GM04503 (cell line): Measurements from ENCODE around the gene LY6G5B.

ENCODE experiments used
- DNase-seq: peaks from one replicate; pipeline ENCODE4 v3.0.0-alpha.2; 2012; ENCODE audit warnings: low read depth

LY6G5B gene

DNA sequence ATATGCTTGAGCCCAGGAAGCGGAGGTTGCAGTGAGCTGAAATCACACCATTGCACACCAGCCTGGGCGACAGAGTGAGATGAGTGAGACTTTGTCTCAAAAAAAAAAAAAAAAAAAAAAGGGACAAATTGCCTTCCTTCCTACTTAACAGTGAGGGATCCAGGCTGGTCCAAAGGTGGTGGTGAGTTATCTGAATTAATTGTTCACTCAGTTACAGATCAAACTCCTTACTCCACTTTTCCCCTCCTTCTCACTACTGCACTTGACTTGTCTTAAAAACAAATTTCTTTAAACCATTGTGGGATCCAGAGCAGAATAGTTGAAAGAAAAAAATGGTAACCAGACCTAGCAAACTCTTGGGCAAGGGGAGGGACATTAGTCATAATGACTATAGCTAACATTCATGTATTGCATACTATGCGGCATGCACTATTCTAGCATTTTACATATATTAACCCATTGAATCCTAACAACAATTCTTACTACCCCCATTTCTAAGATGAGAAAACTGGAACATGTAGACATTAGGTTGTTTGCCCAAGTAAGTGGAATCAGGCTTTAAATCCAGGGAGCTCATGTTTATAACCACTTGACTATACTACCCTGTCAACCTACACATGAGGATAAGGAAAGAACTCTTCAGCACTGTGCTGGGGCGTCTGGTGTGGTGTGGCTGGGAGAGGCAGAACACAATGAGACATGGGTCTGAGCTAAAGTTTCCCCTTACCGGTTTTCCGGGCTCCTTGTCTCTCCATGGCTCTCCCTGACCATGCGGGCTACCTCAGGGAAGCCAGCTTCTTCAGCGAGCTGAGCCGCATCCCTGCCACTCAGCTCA, 6.4 kb upstream of the LY6G5B start:
- no peak for DNase-seq

DNA sequence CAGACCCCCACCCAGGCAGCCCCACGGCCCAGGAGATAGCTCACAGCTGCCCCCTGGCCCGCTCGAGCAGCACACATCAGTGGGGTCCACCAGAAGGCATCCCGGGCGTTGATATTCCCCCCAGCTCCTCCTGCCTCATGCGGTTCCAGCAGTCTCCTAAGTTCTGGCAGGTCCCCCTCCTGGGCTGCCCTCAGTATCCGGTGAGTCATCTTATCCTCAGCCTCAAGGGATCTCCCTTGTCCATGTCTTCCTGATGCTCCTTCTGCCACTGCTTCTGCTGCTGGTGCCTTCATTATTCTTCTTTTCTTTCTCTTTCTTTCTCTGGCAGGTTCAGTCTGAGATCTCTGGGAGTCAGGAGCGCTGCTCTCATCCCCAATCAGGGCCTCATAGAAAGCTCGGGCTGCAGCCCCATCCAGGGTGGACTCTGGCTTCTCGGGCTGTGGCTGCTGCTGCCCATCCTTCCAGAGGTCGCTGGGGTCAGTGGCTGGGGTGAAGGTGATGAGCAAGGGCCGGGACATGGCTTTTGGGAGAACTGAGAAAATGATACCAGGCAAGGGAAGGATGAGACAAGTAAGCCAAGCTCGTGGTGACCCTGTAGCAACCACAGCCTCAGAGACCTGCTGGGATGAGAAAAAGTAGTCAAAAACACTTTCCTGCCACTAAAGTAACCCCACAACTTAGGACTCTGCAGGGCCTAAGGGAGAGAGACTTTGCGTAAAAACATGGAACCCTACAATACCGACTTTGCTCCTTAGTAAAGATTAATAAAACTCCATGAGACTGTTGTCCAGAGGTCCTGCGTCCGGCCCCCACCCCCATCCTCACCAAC, 5.6 kb upstream of the LY6G5B start:
- peak; percentile 51 for DNase-seq

DNA sequence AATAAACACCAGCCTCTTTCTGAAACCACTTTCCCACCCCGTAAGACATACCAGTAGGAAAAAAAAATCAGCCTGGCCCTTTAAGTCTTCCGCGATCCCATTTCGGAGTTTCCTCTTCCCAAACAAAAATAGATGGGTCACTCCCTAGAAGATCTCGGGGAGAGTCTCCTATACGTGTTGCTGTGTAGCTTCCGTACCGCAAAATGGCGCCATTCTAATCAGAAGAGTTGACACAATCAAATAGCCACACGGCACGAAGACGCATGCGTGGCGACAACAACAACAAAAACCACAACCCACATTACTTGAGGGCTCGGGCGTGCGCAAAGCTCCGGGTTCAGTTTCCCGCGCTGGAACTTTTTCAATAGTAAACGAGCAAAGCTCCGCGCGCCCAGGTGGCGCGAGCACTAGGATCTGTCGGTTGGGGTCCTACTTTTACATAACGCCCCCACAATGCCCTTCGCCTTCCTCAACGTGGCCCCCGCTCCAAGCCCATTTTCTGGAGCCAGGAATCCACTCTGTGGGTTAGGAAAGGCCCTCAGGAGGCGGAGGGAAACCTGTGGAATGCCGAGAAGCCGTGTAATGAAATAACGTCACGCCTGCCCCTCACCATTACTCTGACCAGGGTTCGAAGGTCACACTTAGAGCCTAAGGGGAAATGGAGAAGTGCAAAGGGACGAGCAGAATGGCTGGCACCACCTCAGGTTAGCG, 4.8 kb upstream of the LY6G5B start, which contains the start of gene GPANK1:
GPANK1 (minus strand) TSS at position 208 of the 711 bp plus-strand sequence. CDS start 519 bp downstream, outside the sequence.
- peak; percentile 85 for DNase-seq

DNA sequence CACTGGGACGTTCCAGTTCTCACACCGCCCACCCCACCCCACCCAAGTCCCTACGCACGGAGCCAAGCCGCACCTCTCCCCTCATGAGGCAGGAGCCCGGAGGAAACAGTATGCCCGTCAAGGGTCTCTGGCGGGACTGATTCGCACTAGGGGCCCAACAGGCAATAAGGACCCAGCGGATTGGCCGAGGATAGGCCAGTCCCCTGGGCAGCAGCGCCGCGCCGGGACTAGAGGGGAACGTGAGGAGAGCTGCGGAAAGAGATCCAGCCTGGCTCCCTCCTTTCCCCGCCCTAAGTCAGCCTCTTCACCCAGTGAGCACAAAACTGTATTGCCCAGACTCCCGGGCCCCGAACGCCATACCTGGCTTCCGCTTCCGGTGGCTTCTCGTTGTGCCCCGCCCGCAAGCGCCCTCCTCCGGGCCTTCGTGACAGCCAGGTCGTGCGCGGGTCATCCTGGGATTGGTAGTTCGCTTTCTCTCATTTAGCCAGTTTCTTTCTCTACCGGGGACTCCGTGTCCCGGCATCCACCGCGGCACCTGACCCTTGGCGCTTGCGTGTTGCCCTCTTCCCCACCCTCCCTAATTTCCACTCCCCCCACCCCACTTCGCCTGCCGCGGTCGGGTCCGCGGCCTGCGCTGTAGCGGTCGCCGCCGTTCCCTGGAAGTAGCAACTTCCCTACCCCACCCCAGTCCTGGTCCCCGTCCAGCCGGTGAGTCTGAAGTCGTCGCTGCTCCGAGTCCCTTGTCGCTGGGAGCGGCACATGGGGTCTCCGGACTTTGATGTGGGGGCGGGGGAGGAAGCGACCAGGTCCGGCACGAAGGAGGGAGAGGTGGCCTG, 4.1 kb upstream of the LY6G5B start, which contains the start of gene CSNK2B:
CSNK2B (plus strand) TSS at position 580 of the 836 bp plus-strand sequence. CDS start 752 bp downstream, outside the sequence.
- peak; percentile 86 for DNase-seq

DNA sequence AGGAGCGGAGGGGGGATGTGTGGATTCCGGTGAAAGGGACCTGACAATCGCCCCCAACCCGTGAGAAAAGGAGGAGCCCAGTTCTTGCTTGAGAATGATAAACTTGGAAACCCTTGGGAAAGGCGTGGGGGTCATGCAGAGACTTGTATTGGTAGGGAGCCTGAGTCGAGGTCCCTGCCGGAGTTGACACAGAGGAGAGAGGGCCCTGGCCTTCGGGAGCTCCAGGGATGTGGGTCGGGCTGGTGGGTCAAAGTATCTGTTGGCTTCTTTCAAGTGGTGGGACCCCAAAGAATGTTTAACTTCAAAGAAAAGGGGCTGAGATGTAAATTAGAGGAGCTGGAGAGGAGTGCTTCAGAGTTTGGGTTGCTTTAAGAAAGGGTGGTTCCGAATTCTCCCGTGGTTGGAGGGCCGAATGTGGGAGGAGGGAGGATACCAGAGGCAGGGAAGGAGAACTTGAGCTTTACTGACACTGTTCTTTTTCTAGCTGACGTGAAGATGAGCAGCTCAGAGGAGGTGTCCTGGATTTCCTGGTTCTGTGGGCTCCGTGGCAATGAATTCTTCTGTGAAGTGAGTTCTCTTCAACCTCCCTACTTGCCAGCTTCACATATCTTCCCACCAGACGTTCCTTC, 3.3 kb upstream of the LY6G5B start:
- DNase-seq: no peak

DNA sequence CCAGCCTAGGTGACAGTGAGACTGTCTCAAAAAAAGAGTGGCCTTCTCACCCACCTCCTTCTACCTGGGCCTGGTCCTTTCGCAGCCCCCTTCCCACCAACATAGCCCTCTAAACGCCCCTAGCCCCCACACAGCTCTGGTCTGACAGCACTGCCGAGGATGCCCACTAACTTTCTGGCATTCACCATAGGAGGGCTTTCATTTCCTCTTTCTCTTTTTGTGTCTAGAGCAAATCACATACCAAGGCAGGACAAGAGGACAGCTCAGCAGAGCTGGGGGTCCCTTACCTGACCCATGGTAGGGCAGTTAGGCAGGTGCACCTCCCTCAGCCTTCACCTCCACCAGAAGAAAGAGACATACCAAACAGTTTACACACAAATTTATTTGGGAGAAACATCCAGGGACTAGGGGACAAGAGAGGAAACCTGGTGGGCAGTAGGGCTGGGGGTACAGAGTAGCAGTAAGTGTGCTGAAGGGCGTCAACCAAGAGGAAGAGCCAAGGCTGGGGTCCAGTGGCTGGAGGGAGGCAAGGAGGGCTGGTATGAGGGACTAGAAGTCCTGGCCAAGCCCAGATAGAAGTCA, 6.6 kb downstream of the LY6G5B start:
- DNase-seq: no peak

DNA sequence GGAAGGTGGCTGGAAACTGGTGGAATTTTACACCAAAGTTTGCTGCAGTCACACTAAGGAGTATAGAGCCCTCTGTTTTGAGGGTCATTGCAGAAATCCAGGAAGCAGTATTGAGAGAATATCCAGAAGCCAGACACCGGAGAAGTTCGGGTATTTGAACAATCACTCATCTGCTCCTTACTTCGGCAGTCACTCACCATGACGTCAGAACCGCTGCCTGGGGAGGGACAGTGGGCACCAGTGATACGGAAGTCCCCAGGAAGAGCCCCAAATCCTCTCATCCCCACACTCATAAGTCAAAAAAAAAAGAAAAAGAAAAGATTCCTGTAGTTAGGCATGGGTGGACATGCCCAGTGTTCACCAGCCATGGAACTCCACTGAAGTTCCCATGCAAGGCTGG, 7.1 kb downstream of the LY6G5B start:
- no peak for DNase-seq

DNA sequence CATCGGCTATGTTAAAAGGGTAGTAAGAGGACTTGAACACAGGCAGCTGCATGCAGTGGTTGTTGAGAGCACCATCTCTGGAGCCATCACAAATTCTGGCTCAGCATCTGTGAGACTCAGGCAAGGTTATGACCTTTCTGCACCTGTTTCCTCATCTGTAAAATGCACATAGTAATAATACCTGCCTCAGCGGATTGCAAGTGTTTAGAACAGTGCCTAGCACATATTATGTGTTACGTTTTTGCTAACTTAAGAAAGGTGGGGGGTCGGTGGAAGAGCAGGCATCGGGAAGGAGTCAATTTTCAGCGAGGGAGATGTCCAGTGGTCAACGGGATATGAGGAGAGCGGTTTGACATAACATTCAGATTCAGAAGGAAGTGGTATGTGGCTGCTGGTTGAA, 8.2 kb downstream of the LY6G5B start:
- no peak for DNase-seq

DNA sequence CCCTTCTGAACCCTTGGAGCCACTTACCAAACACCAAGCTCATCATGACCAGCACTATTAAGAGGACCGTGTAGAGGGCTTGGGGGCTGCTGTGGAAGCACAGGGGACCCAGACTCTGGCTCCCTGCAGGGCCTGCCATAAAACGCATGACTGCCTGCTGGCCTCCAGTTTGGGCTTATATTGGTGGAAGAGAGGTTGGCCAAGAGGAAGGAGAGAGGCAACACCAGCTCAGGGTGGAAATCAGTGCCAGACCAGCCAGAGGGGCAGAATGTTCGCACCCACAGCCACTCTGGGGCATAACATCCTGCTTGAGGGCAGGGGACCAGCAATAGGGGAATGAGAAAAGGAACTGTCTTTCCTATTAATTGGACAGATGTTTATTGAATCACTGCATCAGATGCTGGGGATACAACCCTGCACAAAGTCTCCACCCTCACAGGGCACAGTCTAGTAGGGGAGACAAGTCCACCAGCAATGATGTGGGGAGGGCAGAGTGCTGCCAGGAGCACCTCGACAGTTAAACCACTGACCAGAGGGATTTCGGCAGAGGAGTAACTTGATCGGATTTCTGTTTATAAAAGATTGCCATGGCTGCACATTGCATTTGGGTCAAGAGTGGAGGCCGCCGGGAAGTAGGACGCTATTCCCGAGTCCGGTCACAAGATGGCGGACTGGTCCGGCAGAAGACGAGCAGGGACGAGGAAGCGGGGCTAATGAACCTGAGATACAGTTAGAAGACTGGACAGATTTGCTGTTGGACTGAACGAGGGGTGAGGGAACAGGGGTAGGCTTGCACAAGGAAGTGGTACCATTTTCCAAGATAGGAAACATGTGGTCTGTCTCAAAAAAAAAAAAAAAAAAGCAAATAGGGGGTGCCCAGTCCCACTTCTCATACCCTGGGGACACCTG, 10.7 kb downstream of the LY6G5B start, which contains the start of gene LY6G5C:
LY6G5C (minus strand) TSS at position 842 of the 909 bp plus-strand sequence; CDS start at position 148, 694 bp downstream.
- DNase-seq: peak; percentile 48

DNA sequence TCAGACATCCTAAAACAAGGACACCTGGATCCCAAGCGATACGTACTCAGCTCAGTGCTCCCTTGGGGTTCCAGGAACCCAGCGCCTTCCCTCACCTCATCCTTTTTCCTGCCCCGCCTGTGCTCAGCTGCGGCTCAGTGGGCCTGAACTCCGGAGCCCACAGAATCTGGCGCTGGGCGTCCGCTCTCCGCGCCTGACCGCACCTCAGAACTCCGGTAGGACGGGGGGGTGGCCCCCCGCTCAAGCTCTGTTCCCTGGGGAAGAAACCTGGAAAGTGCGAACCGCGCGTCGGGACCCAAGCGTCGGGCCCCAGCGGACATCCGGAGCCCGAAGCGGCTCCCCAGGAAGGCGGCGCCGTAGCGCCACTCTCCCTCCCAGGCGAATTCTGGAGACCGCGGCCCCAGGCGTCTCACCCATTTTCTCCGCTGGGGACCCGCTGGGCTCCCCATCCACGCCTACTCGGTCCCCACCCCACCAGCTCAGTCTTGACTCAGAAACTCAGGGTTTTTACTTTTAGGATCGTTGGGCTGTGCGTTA, 11.4 kb downstream of the LY6G5B start:
- DNase-seq: no peak

DNA sequence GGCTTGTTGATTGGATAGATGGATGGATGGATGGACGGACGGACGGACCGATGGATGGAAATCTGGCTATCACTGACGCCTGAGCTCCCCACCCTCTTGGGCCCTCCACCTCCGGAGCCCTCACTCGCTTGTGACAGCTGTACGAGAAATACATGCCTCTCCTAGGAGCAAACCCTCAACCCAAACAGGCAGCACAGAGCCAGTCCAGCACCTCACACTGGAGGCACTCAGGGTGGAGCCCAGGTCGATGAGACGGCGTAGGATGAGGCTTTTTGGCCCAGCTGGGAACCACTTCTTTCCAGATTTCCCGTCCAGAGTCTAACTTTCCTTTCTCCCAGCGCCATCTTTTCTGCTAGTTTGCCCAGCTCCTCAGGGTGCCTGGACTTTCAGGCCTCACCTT, 13.8 kb downstream of the LY6G5B start:
- DNase-seq: no peak

DNA sequence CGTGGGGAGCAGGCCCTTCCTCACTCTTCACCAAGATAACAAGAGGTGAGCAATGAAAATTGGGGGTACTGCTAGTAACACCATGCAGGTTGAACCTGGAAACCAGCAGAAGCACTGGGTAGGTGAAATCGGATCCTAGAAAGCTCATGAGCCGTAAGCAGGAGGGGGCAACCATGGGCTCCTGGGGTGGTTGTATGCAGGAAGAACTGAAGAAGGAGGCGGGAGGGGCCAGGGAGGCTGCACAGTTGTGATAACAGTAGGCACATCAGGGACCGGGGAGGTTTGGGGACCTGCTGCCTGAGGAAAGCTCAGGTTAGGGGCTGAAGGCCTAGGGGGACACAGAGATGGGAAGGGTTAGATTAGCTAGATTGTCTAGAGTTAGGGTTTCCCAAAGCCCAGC, 16.7 kb downstream of the LY6G5B start:
- no peak for DNase-seq

DNA sequence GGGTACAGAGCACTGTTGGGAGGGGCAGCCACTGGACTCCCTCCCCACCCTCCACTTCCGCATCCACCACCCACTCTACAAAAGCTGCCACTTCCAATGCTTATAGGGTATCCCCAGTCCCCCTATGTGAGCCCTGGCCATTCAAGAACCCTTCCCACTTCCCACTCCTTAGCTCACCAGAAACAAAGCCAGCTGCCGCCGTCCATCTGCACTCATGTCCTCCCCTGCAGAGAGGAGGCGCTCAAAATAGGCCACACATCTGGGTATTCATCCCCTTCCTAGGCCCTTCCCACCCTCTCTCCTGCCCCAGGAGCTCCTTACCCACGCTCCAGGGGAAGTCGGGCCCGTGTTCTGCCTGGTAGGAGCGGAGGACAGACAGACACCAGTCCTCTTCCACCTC, 17.5 kb downstream of the LY6G5B start:
- DNase-seq: no peak

DNA sequence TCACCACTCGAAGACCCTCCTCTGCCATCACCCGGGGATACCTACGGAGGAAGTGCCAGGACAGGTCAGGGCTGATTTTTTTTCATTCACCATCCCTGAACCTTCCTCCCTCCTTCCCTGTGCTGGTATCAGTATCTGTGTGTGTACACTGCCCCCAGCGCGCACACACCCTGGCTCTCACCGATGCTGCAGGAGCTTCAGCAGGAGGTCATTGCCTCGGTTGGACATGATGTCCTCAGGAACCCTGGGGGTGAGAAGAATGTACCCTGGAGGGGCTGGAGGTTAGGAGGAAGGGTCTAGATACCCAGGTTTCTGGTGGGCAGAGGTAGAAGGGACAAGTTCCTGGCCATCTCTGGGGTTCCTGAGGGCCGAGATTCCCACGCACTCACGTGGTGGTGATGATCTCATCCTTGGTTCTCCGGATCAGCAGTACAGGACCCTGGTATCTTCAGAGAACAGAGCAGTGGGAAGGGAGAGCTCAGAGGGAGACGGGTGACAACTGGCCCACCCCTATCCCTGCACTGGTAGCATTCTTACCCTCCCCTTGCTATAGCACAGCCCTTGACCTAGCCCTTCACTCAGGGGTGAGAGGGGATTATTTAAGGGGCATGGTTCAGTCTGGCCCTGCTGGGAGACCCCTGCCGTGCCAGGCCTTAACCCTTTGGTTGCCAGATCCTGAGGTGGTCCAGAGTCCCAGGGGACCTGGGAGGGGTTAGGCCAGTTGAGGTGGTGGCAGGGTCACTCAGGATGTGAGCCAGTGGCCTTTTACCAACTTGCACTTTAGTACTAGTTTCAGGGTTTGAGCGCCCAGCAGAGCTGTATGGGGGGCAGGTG, 18.3 kb downstream of the LY6G5B start:
- DNase-seq: no peak

DNA sequence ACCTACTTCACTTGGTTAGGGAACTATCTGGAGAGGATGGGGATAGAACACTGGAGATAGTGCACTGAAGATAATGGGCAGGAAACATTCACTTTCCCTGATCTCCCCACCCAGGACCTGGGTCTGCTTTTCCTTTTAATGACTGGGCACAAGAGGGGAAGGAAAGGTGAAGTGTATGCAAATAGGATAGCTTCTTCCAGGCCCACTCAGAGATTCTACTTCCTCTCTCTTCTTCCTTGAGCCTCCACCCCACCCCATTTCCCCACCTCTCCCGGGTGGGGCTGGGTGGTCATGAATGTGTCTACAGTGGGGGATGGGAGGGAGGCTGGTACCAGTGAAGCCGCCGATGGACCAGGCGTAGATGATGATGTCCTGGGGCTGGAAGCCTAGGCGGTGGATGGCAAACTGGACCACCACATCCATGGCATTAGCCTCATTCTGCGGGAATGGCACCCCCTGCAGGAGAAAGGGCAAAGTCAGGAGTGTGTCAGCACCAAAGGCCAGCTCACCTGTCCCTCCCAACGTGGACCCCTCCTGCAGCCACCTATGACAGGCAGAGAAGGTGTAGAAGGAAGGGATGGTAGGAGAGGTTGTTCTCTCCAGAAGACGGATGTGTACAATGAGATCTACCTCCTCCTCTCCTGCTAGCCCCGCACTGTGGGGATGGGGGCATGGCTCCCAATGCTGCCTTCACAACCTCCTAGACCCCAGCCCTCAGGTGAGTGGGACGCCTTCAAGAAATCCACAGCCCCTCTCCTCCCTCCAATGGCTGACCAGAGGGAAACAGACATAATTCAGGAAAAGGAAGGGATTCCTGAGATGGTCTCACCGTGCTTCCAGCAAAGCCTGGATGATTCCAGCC, 19.7 kb downstream of the LY6G5B start:
- no peak for DNase-seq

DNA sequence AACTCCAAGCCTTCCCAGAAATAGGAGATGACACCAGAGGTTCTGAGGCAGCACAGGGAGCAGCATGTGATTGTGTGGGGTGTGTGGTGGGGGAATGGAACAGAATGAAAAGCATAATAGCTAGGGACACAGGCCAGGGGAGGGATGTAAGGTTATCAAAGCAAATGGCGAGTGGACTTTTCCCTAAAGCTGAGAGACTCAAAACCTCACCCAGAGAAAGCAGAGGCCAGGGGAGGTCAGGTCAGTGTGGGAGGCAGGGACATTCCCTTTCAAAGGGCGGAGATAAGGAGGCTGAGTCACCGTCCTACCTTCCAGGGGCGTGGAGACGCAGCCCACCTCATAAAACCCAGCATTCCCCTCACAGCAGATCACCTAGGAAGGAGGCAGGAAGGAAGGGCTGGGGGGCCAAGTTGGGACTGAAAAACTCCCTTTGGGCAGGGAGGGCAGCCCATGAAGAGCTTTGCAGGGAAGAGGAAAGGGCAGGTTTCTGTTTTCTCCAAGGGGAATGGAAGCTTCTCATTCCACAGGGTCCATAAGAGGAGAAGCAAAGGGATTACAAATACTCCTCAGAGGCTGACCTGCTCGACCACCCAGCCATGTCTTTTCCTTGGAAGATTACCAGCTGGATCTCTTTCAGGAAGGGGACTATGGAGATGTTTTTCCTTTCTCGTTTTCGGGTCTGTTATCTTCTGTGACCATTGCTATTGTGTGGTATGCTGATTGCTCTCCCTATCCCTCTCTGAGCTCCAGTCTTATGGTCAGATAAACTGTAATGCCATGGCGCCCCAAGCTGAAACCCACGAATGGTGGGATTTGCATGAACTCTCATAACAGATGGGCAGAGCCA, 20.7 kb downstream of the LY6G5B start:
- no peak for DNase-seq
